WTC11 (cell line): ENCODE results near the gene FPR1. TPM values are rescaled to one million over a fixed set of nuclear protein-coding genes. Genes with fewer than 3 reads are reported as not detected.

Source experiments
- ATAC-seq: fragments of 200-7000 bp; cut with Tn5 transposase; 2 replicates; pipeline ENCODE4 v1.10.0; 2021; ENCODE audit warnings: mild to moderate bottlenecking, moderate library complexity
- CTCF ChIA-PET: fragments of 300-600 bp; sonication (Branson Sonifier 250); formaldehyde crosslinking; loops from one replicate; lab custom pipeline; 2021; ENCODE audit warnings: antibody characterized with exemption; lab: Charles Lee
- POLR2A ChIA-PET: fragments of 350-600 bp; sonication (Branson Sonifier 250); formaldehyde crosslinking; loops from one replicate; lab custom pipeline; 2021; ENCODE audit warnings: antibody characterized with exemption; lab: Charles Lee
- DNase-seq: peaks from one replicate; pipeline ENCODE4 v3.0.0; 2021; ENCODE audit warnings: low spot score
- H3K27ac Mint-ChIP-seq: 2 replicates; pipeline ENCODE4 v1.8.0; 2021; ENCODE audit warnings: mixed read lengths
- H3K27me3 Mint-ChIP-seq: 2 replicates; pipeline ENCODE4 v1.8.0; 2021; ENCODE audit warnings: low read depth, mild to moderate bottlenecking, moderate library complexity, mixed read lengths
- H3K36me3 Mint-ChIP-seq: 2 replicates; pipeline ENCODE4 v1.8.0; 2021; ENCODE audit warnings: mixed read lengths
- H3K4me1 Mint-ChIP-seq: 2 replicates; pipeline ENCODE4 v1.8.0; 2022; ENCODE audit warnings: mixed read lengths
- H3K4me3 Mint-ChIP-seq: 2 replicates; pipeline ENCODE4 v1.8.0; 2021; ENCODE audit warnings: mild to moderate bottlenecking, moderate library complexity, mixed read lengths
- H3K9me3 Mint-ChIP-seq: 2 replicates; pipeline ENCODE4 v1.8.0; 2021; ENCODE audit warnings: mixed read lengths
- ESRRA ChIP-seq: sonication (generic); formaldehyde crosslinking; IDR thresholded peaks from 2 replicates; pipeline ENCODE4 v1.8.1; 2022; ENCODE audit warnings: mild to moderate bottlenecking, missing genetic modification reagents, borderline replicate concordance
- GABPB1 ChIP-seq: sonication (generic); formaldehyde crosslinking; IDR thresholded peaks from 2 replicates; pipeline ENCODE4 v1.8.1; 2023; ENCODE audit warnings: mild to moderate bottlenecking, missing genetic modification reagents
- NR3C1 ChIP-seq: sonication (generic); formaldehyde crosslinking; conservative IDR thresholded peaks from 2 replicates; pipeline ENCODE4 v1.8.1; 2023; ENCODE audit warnings: low read depth, mild to moderate bottlenecking, missing genetic modification reagents
- PREB ChIP-seq: sonication (generic); formaldehyde crosslinking; IDR thresholded peaks from 2 replicates; pipeline ENCODE4 v1.8.1; 2022; ENCODE audit warnings: mild to moderate bottlenecking, missing genetic modification reagents, moderate library complexity, borderline replicate concordance
- RELA ChIP-seq: sonication (generic); formaldehyde crosslinking; IDR thresholded peaks from 2 replicates; pipeline ENCODE4 v1.8.1; 2022; ENCODE audit warnings: missing genetic modification reagents, mild to moderate bottlenecking, borderline replicate concordance
- SMAD3 ChIP-seq: sonication (generic); formaldehyde crosslinking; IDR thresholded peaks from 2 replicates; pipeline ENCODE4 v1.8.0; 2022; ENCODE audit warnings: missing genetic modification reagents, mild to moderate bottlenecking, borderline replicate concordance
- SP1 ChIP-seq: sonication (generic); formaldehyde crosslinking; conservative IDR thresholded peaks from 2 replicates; pipeline ENCODE4 v1.8.1; 2022; ENCODE audit warnings: missing genetic modification reagents
- USF2 ChIP-seq: sonication (generic); formaldehyde crosslinking; IDR thresholded peaks from 2 replicates; pipeline ENCODE4 v1.8.1; 2023; ENCODE audit warnings: mild to moderate bottlenecking, missing genetic modification reagents, moderate library complexity
- ZNF671 ChIP-seq: fragments of 250-450 bp; sonication (Bioruptor Pico); IDR thresholded peaks from 2 replicates; pipeline ENCODE4 v1.8.0; 2021; ENCODE audit warnings: mild to moderate bottlenecking
- total RNA-seq: library from RNA; stranded (reverse); gene quantifications from 3 replicates; pipeline ENCODE4 v1.2.3, GENCODE V29; 2021
- TF ChIP-seq, protein P1 (sequence below): fragments of 250-450 bp; sonication (Bioruptor Pico); IDR thresholded peaks from 2 replicates; pipeline ENCODE4 v1.9.0; 2021; ENCODE audit warnings: mild to moderate bottlenecking, borderline replicate concordance
- TF ChIP-seq, protein P2 (sequence below): fragments of 250-450 bp; sonication (Bioruptor Pico); IDR thresholded peaks from 2 replicates; pipeline ENCODE4 v1.9.0; 2021; ENCODE audit warnings: moderate library complexity, mild to moderate bottlenecking, inconsistent platforms, borderline replicate concordance

FPR1 gene
- total RNA-seq, 1 experiment from 2014 or later, result 0.72 TPM

- TF ChIP-seq, protein P1, sequence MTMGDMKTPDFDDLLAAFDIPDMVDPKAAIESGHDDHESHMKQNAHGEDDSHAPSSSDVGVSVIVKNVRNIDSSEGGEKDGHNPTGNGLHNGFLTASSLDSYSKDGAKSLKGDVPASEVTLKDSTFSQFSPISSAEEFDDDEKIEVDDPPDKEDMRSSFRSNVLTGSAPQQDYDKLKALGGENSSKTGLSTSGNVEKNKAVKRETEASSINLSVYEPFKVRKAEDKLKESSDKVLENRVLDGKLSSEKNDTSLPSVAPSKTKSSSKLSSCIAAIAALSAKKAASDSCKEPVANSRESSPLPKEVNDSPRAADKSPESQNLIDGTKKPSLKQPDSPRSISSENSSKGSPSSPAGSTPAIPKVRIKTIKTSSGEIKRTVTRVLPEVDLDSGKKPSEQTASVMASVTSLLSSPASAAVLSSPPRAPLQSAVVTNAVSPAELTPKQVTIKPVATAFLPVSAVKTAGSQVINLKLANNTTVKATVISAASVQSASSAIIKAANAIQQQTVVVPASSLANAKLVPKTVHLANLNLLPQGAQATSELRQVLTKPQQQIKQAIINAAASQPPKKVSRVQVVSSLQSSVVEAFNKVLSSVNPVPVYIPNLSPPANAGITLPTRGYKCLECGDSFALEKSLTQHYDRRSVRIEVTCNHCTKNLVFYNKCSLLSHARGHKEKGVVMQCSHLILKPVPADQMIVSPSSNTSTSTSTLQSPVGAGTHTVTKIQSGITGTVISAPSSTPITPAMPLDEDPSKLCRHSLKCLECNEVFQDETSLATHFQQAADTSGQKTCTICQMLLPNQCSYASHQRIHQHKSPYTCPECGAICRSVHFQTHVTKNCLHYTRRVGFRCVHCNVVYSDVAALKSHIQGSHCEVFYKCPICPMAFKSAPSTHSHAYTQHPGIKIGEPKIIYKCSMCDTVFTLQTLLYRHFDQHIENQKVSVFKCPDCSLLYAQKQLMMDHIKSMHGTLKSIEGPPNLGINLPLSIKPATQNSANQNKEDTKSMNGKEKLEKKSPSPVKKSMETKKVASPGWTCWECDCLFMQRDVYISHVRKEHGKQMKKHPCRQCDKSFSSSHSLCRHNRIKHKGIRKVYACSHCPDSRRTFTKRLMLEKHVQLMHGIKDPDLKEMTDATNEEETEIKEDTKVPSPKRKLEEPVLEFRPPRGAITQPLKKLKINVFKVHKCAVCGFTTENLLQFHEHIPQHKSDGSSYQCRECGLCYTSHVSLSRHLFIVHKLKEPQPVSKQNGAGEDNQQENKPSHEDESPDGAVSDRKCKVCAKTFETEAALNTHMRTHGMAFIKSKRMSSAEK (CRISPR knock-in tag), result no peak
- TF ChIP-seq, protein P2, sequence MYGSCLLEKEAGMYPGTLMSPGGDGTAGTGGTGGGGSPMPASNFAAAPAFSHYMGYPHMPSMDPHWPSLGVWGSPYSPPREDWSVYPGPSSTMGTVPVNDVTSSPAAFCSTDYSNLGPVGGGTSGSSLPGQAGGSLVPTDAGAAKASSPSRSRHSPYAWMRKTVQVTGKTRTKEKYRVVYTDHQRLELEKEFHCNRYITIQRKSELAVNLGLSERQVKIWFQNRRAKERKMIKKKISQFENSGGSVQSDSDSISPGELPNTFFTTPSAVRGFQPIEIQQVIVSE (CRISPR knock-in tag), result no peak
- TF ChIP-seq GABPB1, result no peak
- TF ChIP-seq ZNF671, result no peak
- TF ChIP-seq NR3C1 (CRISPR knock-in tag), result no peak
- TF ChIP-seq, all 79 proteins: peak for 0
Observed at GRCh38 chr19:51697169-51697776, 54.4 kb downstream of the FPR1 start (continued).

- no peak overlapping the region for H3K4me3 Mint-ChIP-seq
- peaks cover 20% of the 10 kb centered on the region for H3K36me3 Mint-ChIP-seq
Observed at GRCh38 chr19:51696606-51697005, 55.1 kb downstream of the FPR1 start.

More at GRCh38 chr19:51696606-51697005, 55.1 kb downstream of the FPR1 start:
- CTCF ChIA-PET, result no interaction called here
- DNase-seq (no peak), ATAC-seq (no peak)
- POLR2A ChIA-PET, result no interaction called here
- Mint-ChIP-seq H3K9me3 (no peaks in the 10 kb centered on the region), H3K4me1 (peaks cover 28% of the 10 kb centered on the region), H3K27me3 (no peaks in the 10 kb centered on the region; the same call in 1 of the 2 replicates), H3K27ac (no peak overlapping the region)
- TF ChIP-seq GABPB1 (no peak), ESRRA (no peak), SMAD3 (CRISPR knock-in tag) (no peak), RELA (CRISPR knock-in tag) (no peak), PREB (no peak), USF2 (CRISPR knock-in tag) (no peak), SP1 (CRISPR knock-in tag) (no peak)
- TF ChIP-seq, protein P1 (CRISPR knock-in tag), result no peak
- TF ChIP-seq, protein P2 (CRISPR knock-in tag), result no peak

Other genes with a start within 250 kb of the FPR1 start
- 0.25 to 0.57 TPM (median 0.37 TPM) in 3 replicates for gene SIGLEC6, start 220.2 kb downstream of the FPR1 start, total RNA-seq
- gene ZNF175, start 180.6 kb downstream of the FPR1 start, total RNA-seq, result 10.7 to 11.2 TPM (median 10.9 TPM) in 3 replicates
- gene SIGLEC5, start 121.5 kb downstream of the FPR1 start, total RNA-seq, result 0.15 TPM in 1 of 3 replicates, not detected in the others
- not detected in 3 replicates for gene SIGLEC14, start 105.1 kb downstream of the FPR1 start, total RNA-seq
- gene SPACA6, start 58.5 kb downstream of the FPR1 start, total RNA-seq, result 9.3 to 13.3 TPM (median 9.8 TPM) in 3 replicates
- gene HAS1, start 27.9 kb downstream of the FPR1 start, total RNA-seq, result 0.73 to 1.0 TPM (median 1.0 TPM) in 3 replicates
- 0.30 to 0.71 TPM (median 0.31 TPM) in 3 replicates for gene FPR2, start 9.3 kb upstream of the FPR1 start, total RNA-seq
- not detected in 3 replicates for gene FPR3, start 43.3 kb upstream of the FPR1 start, total RNA-seq
- gene ZNF577, start 136.1 kb upstream of the FPR1 start, total RNA-seq, result 41.0 to 45.2 TPM (median 41.5 TPM) in 3 replicates
- gene ZNF649, start 153.1 kb upstream of the FPR1 start, total RNA-seq, result 55.6 to 64.7 TPM (median 56.0 TPM) in 3 replicates
- gene ZNF613, start 175.6 kb upstream of the FPR1 start, total RNA-seq, result 11.5 to 16.5 TPM (median 13.7 TPM) in 3 replicates
- 5.5 to 8.1 TPM (median 6.9 TPM) in 3 replicates for gene ZNF350, start 235.0 kb upstream of the FPR1 start, total RNA-seq